ENCODE results near the gene LIPC. TPM values are rescaled to one million over a fixed set of nuclear protein-coding genes. Genes with fewer than 3 reads are reported as not detected.
A peak's percentile ranks its signal among the peaks of the same experiment; 100 is the strongest.

The LIPC gene
- polyA plus RNA-seq, 3 donors, result 0.37 TPM; not detected in 2

DNA sequence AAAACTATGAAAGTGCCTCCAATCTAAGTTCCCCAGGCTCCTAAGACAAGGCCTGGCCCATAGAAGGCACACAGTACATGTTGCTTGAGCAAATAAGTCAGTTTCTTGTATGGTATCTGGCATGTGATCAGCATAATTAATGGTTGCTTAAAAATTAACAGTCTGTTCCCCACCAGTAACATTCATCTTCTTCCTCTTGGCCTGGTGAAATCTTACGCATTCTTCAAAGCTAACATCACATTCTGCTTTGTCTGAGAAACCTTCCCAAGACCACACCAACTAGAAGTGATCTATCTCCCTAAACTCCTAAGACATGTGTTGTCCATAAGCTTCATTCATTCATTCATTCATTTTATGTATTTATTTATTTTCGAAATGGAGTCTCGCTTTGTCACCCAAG is 48.1 kb downstream of the LIPC start:
- Histone ChIP-seq H3K4me3 (replicated peaks in 1 of 3; ENCODE audit: low read depth in 2 of 3, low read length in 3 of 3) (no peak overlapping the region), H3K9ac (ENCODE audit: insufficient read depth, low read length, poor library complexity, severe bottlenecking) (no peak overlapping the region), H3K79me2 (ENCODE audit: insufficient read depth, low read length) (no peaks in the 10 kb centered on the region), H3K9me3 (replicated peaks in 1 of 2; ENCODE audit: control insufficient read depth in 1 of 2, insufficient read depth in 1 of 2, low read length in 2 of 2) (no peaks in the 10 kb centered on the region), H3K27ac (ENCODE audit: low read depth in 1 of 2, low read length in 2 of 2) (no peak overlapping the region), H2AFZ (ENCODE audit: insufficient read depth, low read depth, low read length, poor library complexity, severe bottlenecking) (no peak overlapping the region), H3K27me3 (ENCODE audit: control insufficient read depth in 2 of 2, insufficient read depth in 2 of 2, low read length in 2 of 2) (no peaks in the 10 kb centered on the region), H4K20me1 (ENCODE audit: insufficient read depth, low read length) (no peaks in the 10 kb centered on the region), H3K36me3 (replicated peaks in 1 of 2; ENCODE audit: control insufficient read depth in 1 of 2, insufficient read depth in 2 of 2, low read length in 2 of 2) (no peaks in the 10 kb centered on the region), H3K4me2 (replicated peaks; ENCODE audit: extremely low read depth, low read length, poor library complexity, severe bottlenecking) (no peak overlapping the region), H3K4me1 (ENCODE audit: control insufficient read depth in 1 of 2, insufficient read depth in 2 of 2, low read length in 2 of 2) (peaks cover 31 to 36% of the 10 kb centered on the region in 2 donors)
- Mint-ChIP-seq H3K27ac (no peak overlapping the region), H3K4me3 (no peak overlapping the region), H3K36me3 (peaks cover 0 to 2% of the 10 kb centered on the region in 2 donors), H3K9me3 (peaks cover 0 to 2% (median 0%) of the 10 kb centered on the region in 7 donors), H3K4me1 (peaks cover 43% of the 10 kb centered on the region), H3K27me3 (ENCODE audit: low read depth in 3 of 3) (peaks cover 0 to 2% (median 0%) of the 10 kb centered on the region in 3 donors)
- no peak for DNase-seq
- no CpG with 5 or more reads among the region's 3 CpGs for WGBS (ENCODE audit: insufficient coverage)
- TF ChIP-seq, protein P1, sequence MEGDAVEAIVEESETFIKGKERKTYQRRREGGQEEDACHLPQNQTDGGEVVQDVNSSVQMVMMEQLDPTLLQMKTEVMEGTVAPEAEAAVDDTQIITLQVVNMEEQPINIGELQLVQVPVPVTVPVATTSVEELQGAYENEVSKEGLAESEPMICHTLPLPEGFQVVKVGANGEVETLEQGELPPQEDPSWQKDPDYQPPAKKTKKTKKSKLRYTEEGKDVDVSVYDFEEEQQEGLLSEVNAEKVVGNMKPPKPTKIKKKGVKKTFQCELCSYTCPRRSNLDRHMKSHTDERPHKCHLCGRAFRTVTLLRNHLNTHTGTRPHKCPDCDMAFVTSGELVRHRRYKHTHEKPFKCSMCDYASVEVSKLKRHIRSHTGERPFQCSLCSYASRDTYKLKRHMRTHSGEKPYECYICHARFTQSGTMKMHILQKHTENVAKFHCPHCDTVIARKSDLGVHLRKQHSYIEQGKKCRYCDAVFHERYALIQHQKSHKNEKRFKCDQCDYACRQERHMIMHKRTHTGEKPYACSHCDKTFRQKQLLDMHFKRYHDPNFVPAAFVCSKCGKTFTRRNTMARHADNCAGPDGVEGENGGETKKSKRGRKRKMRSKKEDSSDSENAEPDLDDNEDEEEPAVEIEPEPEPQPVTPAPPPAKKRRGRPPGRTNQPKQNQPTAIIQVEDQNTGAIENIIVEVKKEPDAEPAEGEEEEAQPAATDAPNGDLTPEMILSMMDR (IDR thresholded peaks at IDR 0.05), result no peak
- intact Hi-C loops (cut with micrococcal nuclease), result no loop called here

- WGBS (ENCODE audit: insufficient coverage), result no CpG with 5 or more reads among the region's 3 CpGs
- Histone ChIP-seq H2AFZ (ENCODE audit: insufficient read depth, low read depth, low read length, poor library complexity, severe bottlenecking) (no peak overlapping the region), H3K9me3 (replicated peaks in 1 of 2; ENCODE audit: control insufficient read depth in 1 of 2, insufficient read depth in 1 of 2, low read length in 2 of 2) (no peaks in the 10 kb centered on the region), H3K4me2 (replicated peaks; ENCODE audit: extremely low read depth, low read length, poor library complexity, severe bottlenecking) (no peak overlapping the region), H3K79me2 (ENCODE audit: insufficient read depth, low read length) (no peaks in the 10 kb centered on the region), H3K36me3 (replicated peaks in 1 of 2; ENCODE audit: control insufficient read depth in 1 of 2, insufficient read depth in 2 of 2, low read length in 2 of 2) (no peaks in the 10 kb centered on the region), H3K4me3 (replicated peaks in 1 of 3; ENCODE audit: low read depth in 2 of 3, low read length in 3 of 3) (no peak overlapping the region), H4K20me1 (ENCODE audit: insufficient read depth, low read length) (no peaks in the 10 kb centered on the region), H3K27me3 (ENCODE audit: control insufficient read depth in 2 of 2, insufficient read depth in 2 of 2, low read length in 2 of 2) (no peaks in the 10 kb centered on the region), H3K4me1 (ENCODE audit: control insufficient read depth in 1 of 2, insufficient read depth in 2 of 2, low read length in 2 of 2) (peaks cover 22 to 24% of the 10 kb centered on the region in 2 donors), H3K27ac (ENCODE audit: low read depth in 1 of 2, low read length in 2 of 2) (no peak overlapping the region), H3K9ac (ENCODE audit: insufficient read depth, low read length, poor library complexity, severe bottlenecking) (no peak overlapping the region)
- peaks cover 0 to 2% (median 0%) of the 10 kb centered on the region in 3 donors for H3K27me3 Mint-ChIP-seq (ENCODE audit: low read depth in 3 of 3)
- no peaks in the 10 kb centered on the region for H3K36me3 Mint-ChIP-seq
- H3K27ac Mint-ChIP-seq, result peak overlapping the region in 2 of 7 donors; percentile 5 to 28
- no peak for DNase-seq
- intact Hi-C loops (cut with micrococcal nuclease), result no loop called here
- peaks cover 0 to 2% (median 0%) of the 10 kb centered on the region in 7 donors for H3K9me3 Mint-ChIP-seq
- TF ChIP-seq, protein P1 (IDR thresholded peaks at IDR 0.05), result no peak
- H3K4me1 Mint-ChIP-seq, result peaks cover 31% of the 10 kb centered on the region
- no peak overlapping the region for H3K4me3 Mint-ChIP-seq
These were observed 51.6 kb downstream of the LIPC start for GRCh38 chr15:58483376-58483775.

Measured in CD14-positive monocyte (primary cell).